Activated T-cell treated with anti-CD3 and anti-CD28 coated beads, Interleukin-2, amount 50 U/mL, for 1 hour (primary cell): ENCODE measurements around the gene TTC22.
"Not testable (repeated sequence)": the region's sequence is repeated elsewhere in the genome, so short reads cannot be mapped to it uniquely, and the experiment has no call there.

Experiments used
- DNase-seq: peaks from one replicate; pipeline ENCODE4 v3.0.0-alpha.2; 2020

Gene TTC22

DNA sequence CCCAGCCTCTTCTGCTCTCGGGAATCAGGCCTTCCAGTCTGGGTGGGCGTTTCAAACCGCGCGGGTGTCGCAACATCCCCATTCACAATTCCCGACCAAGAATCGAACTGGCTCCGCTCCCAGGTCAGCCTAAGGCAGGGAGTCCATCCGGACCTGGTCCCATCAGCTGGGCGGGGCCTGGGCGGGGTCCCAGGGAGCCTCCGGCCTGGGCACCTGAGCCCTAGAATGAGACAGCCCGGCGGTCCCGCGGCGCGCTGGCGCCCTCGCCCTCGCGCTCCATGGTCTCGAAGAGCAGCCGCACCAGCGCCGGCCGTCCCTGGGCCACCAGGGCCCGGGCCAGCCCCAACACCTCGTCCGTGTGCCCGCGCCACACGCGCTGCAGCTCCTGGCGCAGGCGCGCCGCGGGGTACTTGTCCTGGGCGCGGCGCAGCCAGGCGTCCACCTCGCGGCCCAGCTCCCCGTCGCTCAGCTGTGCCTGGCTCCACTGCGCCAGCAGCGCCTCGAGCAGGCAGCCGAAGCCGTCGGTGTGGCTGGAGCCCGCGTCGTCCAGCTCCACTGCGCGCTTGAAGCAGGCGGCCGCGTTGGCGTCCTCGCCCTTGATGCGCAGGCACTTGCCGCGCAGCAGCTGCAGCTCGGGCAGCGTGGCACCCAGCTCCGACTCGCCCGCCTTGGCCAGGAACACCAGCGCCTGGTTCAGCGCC lies 19.9 kb downstream of the TTC22 start:
- no peak for DNase-seq

- no peak for DNase-seq
Observed at GRCh38 chr1:54777431-54777830, 23.7 kb downstream of the TTC22 start.

GRCh38 chr1:54777011-54777410 lies 24.1 kb downstream of the TTC22 start:
- no peak for DNase-seq

DNA sequence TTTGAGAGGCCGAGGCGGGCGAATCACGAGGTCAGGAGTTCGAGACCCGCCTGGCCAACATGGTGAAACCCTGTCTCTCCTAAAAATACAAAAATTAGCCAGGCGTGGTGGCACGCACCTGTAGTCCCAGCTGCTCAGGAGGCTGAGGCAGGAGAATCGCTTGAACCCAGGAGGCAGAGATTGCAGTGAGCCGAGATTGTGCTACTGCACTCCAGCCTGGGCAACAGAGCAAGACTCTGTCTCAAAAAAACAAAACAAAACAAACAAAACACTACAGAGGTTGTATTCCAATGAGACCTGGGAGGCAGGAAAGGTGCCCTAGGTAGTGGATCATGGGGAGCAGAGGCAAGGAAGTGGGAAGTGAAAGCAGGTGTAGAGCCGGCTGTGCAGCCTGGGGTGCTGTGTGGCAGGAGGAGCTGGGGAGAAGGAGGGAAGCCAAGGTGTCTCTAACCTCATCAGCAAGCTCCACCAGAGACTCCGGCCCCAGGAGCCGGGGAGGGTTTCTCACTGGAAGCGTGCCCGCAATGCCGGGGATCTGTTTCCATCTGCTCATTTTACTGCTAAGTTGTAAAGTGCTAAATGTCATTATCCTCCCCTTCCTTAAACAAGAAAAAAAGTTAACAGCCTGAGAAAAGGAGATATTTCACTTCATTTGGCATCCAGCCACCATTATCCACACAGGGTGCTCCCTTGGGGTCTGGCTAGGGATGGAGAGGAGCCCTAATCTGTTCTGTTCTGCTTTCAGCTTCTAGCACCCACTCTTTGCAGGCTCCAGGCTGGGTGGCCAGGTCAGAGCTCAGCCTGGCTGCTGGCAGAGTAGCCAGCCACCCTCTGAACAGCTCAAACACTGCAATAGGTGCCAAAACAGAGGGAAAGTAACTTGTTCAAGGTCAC lies 25.0 kb downstream of the TTC22 start:
- DNase-seq = not testable (repeated sequence)

- DNase-seq = no peak
Observed at GRCh38 chr1:54774820-54775498, 26.2 kb downstream of the TTC22 start.

- no peak for DNase-seq
Observed at GRCh38 chr1:54772951-54773350, 28.2 kb downstream of the TTC22 start.

GRCh38 chr1:54768093-54768492 lies 33.0 kb downstream of the TTC22 start:
- no peak for DNase-seq

DNA sequence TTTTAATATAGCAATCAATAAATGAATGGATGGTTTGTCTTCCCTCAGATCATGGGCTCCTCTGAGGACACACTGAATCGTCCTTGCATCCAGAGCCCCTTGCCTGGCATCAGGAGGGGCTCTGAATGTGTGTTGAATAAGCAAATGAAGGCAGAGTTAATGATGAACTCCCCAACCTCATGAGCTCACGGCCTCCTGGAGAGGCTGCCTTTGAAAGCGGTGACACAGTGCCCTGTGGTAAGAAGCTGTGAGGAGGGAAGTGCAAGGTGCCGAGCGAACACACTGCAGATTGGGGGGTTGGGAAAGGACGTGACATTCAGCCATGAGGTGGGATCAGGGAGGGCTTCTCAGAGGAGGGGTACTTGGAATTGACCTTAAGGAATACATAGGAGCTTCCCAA lies 33.6 kb downstream of the TTC22 start:
- no peak for DNase-seq

GRCh38 chr1:54766726-54767125 lies 34.4 kb downstream of the TTC22 start:
- no peak for DNase-seq

- no peak for DNase-seq
Observed at GRCh38 chr1:54764922-54765561, 36.1 kb downstream of the TTC22 start.

DNA sequence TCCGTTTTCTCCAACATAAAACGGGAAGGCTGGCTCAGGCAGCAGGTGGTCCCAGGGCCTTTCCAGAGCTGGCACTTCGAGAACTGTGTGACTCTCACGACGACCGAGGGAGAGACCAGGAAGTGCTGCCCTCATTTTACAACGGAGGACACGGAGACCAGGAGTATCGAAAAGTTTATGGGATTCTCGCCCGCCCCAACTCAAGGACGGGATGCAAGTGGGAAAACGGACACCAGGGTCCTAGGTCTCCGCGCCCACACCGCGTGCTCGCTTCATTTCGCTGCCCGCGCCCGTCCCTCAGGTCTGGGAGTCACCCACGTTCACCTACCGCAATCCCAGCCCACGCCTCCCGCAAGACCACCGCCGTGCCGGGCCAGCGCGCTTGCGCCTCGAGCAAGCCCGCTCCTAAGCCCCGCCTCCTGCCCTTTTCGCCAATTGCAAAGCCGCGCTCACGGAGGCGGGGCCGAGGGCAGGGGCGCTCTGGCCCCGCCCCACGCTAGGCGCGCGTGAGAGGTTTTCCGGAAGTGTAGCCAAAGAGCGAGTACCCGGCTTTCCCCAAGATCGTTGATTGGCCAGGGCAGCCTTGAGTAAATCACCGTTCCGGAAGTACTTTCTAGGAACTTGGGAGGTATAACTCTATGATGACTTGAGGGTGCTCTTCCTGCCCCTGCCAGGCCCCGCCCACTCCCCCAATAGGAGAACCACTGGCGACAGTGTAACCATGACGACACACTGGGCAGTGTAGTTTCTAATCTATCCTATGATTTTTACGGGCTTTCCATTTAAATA lies 36.8 kb downstream of the TTC22 start, which contains the start of gene PARS2:
TSS of gene PARS2 (minus strand) at position 391 of the 789 bp plus-strand sequence. CDS start 5,362 bp downstream, outside the sequence.
- peak; percentile 93 for DNase-seq

DNA sequence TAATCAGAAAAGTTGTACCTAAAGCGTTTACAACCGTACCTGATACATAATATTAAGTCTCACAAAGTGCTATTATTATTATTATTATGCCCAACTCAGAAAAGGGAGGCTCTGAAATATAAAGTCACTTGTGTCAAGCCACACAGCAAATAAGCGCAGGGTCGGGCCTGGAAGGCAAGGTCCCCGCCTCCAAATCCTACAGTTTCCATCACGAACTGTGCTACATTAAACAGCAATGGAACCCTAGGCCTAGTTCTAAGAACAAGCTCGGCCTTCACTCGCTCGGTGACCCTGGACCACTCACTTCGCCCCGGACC lies 37.3 kb downstream of the TTC22 start:
- no peak for DNase-seq

DNA sequence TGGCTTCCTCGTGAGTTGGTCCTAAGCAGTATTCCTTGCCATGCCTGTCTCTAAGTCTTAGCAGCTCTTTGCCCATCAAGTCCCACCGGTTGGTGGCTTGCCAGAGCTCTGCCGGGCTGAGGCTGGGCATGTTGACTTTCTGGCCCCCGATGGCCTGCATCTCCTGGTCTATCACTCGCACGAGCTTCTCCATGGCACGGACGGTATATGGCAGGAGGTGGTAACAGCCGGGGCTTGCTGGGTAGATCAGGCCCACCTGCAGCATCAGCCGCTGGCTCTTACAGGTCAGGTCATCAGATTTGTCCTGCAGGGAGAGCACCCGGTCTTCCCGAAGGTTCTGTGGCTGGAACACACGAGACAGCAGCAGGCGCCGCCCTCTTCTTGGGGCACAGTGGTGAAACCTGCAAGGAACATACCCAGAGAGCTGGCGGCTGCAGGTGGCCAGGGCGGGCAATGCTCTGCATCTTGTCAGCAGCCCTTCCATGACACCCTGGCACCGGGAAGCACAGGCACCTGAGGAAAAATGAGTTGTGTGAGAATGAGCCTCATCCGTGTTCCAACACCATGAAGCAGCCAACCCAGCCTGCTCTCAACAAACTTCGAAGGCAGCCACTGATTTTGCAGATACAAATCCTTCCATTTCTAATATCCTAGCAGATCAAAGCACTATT lies 42.3 kb downstream of the TTC22 start:
- DNase-seq = no peak

DNA sequence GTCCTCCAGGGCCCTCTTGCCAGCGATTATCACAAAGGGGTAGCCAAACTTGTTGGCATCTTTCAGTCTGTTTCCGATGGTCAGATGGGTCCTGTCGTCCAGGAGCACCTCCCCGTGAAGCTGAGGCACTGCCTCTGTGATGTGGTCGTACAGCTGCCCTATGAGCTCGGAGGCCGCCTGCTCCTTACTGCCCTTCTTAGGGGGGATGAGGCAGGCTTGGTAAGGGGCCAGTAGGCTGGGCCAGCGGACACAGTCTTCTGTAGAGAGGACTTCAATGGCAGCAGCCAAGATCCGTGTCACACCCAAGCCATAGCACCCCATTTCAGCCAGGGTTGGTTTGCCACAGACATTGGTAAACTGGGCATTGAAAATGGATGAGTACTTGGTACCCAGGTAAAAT lies 43.3 kb downstream of the TTC22 start:
- no peak for DNase-seq

DNA sequence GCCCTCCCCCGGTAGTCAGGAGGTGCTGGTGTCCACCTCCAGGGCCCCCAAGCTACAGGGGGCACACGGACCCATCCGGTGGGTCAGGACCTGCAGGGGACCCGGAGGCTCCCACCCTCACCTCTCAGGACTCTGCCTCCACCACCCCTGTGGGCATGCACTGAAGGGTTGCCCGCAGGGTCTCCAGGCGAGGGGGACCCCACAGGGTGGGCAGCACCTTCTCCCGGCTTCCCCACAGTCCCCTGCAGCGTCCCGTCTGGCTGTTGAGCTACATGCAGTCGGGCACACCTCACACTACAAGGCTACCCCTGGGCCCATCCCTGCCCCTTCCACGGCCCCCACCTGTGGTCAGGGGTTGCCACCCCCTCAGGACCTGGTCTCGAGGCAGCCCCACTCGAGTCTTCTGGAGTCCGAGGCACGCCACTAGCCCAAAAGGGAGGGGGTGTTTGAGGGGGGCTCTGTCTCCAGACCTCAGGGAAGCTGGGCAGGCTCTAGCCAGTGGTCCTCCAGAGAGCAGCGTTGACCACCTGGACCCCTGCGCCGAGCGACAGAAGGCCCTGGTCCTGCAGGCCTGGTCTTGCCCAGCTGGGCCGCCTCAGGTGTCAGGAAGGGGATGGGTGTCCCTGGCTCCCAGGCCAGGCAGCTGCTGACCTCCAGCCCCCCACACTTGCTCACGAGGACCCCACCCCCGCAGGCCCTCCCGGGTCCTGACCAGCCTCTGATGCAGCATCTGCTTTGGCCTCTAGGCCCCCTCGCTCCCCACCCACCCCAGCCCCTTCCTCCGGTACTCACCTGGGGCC lies 46.4 kb downstream of the TTC22 start:
- no peak for DNase-seq

DNA sequence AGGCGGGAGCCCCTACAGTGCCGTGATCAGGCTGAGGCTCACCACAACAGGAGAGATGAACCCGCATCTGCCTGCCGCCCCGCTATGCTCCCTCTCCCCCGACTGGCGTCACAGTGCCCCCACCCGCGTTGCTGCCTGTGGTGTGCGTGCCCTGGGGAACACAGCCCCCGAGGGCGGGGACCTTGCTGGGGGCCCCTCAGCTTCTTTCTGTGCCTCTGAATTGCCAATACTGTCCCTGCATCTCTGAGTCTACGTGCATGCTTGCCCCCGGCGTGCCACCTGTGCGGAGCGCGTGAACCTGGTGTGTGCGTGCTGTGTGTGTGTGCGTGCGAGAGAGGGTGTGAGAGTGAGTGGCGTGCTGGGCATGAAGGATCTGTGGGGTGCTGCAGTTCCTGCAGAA lies 47.1 kb downstream of the TTC22 start:
- DNase-seq = no peak

GRCh38 chr1:54751426-54751825 lies 49.7 kb downstream of the TTC22 start:
- DNase-seq = no peak

DNA sequence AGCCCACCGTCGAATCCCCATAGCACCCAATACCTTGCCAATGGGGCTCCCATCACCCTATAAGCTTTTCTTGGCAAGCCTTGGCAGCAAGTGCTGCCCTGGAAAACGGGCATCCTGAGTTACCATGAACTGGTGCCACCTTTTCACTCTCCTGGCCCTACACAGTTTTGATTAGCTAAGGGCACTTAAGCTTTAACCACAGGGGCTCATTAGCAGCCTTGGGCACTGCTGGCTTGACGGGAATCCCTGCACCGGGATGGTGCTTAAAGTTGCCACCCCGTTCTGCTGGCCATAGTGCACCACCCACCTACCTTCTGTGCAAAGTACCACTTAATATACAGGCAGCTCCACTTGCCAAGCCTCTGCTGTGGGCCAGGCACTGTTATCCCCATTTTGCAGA lies 50.5 kb downstream of the TTC22 start:
- no peak for DNase-seq

DNA sequence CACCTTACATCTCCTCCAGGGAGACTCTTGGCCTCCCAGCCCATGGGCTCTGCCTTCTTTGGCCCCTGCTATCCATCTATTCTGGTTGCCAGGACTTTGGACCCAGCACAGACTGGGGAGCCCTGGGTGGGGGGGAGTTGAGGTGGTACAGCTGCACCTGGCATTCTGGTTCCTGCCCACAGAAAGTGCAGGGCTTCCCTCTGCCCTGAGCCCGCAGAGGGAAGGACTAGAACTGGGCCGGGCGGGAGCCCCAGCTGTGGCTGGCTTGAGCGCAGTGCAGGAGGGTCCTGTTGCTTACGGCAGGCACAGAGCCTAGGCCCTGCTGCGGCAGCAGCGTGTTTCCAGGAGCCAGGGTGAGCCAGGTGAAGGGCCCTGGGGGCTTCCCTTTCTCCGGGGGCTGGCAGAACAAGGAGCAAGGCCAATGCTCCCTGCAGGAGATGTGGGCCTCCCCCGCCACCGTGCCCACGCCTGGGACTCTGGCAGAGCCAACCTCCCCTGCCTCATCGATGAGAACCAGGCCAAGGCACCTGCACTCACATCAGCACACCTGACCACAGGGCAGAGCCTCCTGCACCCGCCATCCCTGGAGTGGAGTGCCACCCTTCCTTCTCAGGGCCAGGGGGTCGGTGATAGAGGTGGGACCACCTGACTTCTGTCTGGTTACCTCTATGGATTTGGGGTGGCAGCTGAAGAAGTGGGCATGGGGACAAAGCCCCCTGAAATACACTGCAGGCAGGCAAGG lies 52.9 kb downstream of the TTC22 start:
- DNase-seq = no peak

GRCh38 chr1:54745864-54746263 lies 55.3 kb downstream of the TTC22 start:
- no peak for DNase-seq
